IPS-11a (cell line): ENCODE results near the gene PRKCB.
"Not testable (repeated sequence)": the region's sequence is repeated elsewhere in the genome, so short reads cannot be mapped to it uniquely, and the experiment has no call there.

Experiments used
- H3K4me3 ChIP-seq: one replicate; pipeline ENCODE4 v1.5.1; 2013; ENCODE audit warnings: low read depth, low read length, control low read depth

PRKCB gene

GRCh38 chr16:24075302-24075701 lies 239.5 kb downstream of the PRKCB start:
- no peak overlapping the region for H3K4me3 ChIP-seq

DNA sequence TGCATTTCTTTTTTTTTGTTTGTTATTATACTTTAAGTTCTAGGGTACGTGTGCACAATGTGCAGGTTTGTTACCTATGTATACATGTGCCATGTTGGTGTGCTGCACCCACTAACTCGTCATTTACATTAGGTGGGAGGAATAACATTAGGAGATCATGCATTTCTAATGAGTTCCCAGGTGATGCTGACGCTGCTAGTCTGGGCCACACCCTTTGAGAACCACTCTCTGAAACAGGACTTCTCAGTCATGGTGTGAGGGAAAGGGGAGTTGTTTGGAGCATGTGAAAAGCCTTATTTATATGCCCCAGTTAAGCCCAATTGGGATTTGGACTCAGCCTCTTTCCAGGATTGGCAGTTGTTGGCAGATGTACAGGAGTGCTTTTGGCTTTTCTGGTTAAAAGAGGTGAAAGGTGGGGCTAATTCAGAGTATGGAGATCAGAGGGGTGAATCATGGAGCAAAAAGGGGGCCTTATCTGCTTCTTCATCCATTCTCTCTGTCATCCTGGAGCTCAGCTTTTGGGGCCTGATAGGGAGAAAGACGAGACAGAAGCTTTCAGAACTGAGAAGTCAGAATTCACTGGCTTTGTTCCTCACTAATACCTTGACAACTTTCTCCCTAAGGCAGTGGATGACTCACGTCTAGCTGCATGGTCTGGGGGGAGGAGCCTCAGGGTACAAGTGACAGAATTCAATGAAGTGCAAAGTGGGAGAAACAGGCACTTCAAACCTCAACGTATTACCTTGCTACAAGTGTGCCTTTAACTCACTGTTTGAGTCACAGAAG lies 240.3 kb downstream of the PRKCB start:
- no peak overlapping the region for H3K4me3 ChIP-seq

DNA sequence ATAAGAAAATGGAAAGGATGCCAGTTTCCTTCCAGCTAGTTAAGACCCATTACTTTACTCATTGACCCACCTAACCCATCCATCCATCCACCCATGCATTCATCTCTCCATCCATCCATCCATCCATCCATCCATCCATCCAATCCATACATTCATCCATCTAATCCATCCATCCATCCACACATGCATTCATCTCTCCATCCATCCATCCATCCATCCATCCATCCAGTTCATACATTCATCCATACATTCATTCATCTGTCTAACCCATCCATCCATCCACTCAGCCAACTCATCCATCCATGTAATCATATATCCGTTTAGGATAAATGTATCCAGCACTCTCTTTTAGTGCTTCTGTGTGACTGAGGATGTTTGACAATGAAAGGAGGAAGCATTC lies 241.5 kb downstream of the PRKCB start:
- H3K4me3 ChIP-seq, result no peak overlapping the region

- H3K4me3 ChIP-seq, result no peak overlapping the region
These were observed 242.2 kb downstream of the PRKCB start for GRCh38 chr16:24077966-24078365.

GRCh38 chr16:24085666-24086065 lies 249.9 kb downstream of the PRKCB start:
- no peak overlapping the region for H3K4me3 ChIP-seq

- H3K4me3 ChIP-seq, result no peak overlapping the region
These were observed 252.2 kb downstream of the PRKCB start for GRCh38 chr16:24087891-24088410.

GRCh38 chr16:24088767-24089166 lies 253.0 kb downstream of the PRKCB start:
- H3K4me3 ChIP-seq, result no peak overlapping the region

DNA sequence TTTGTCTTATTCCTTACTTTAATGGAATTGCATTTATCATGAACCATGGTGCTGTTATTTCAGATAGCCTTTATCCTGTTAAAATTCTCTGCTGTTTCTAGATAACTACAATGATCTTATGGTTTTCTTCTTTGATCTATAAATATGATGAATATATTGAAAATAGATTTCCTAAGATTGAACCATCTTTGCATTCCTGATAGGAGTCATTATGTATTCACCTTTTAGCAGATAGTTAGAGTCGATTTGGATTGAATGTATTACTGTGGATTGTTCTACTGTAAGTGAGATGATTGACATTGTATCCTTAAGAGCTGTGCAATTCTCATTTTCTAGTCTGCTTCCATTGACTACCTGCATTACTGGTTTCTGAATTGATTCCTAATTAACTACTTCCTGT lies 255.3 kb downstream of the PRKCB start:
- H3K4me3 ChIP-seq, result no peak overlapping the region

- H3K4me3 ChIP-seq, result no peak overlapping the region
These were observed 257.3 kb downstream of the PRKCB start for GRCh38 chr16:24093049-24093448.

DNA sequence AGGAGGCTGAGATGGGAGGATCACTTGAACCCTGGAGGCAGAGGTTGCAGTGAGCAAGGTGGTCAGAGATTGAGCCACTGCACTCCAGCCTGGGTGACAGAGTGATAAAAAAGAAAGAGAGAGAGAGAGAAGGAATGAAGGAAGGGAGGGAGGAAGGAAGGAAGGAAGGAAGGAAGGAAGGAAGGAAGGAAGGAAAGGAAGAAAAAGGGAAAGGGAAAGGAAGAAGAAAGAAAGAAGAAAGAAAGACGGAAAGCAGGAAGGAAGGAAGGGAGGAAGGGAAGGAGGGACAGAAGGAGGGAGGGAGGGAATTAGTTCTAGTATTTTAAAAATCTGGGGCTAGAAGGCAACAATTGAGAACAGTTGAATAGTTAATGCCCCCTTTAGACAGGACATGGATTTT lies 258.9 kb downstream of the PRKCB start:
- H3K4me3 ChIP-seq, result no peak overlapping the region

- no peak overlapping the region for H3K4me3 ChIP-seq
These were observed 263.1 kb downstream of the PRKCB start for GRCh38 chr16:24098896-24099295.

GRCh38 chr16:24101431-24101830 lies 265.6 kb downstream of the PRKCB start:
- no peak overlapping the region for H3K4me3 ChIP-seq

GRCh38 chr16:24102209-24102660 lies 266.5 kb downstream of the PRKCB start:
- H3K4me3 ChIP-seq, result no peak overlapping the region

- not testable (repeated sequence) for H3K4me3 ChIP-seq
These were observed 269.7 kb downstream of the PRKCB start for GRCh38 chr16:24105471-24105870.

DNA sequence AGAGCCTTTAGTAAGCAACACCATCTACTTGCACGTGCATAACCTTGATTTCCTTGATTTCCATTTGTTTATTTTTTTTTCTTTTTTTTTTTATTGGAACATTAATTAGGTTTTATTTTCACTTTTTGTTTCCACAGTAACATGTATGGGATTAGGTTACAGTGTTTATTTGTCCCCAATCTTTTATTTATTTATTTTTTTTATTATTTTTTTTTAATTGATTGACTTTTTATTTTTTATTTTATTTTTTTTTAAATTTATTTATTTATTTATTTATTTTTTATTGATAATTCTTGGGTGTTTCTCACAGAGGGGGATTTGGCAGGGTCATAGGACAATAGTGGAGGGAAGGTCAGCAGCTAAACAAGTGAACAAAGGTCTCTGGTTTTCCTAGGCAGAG lies 272.3 kb downstream of the PRKCB start:
- H3K4me3 ChIP-seq, result not testable (repeated sequence)

DNA sequence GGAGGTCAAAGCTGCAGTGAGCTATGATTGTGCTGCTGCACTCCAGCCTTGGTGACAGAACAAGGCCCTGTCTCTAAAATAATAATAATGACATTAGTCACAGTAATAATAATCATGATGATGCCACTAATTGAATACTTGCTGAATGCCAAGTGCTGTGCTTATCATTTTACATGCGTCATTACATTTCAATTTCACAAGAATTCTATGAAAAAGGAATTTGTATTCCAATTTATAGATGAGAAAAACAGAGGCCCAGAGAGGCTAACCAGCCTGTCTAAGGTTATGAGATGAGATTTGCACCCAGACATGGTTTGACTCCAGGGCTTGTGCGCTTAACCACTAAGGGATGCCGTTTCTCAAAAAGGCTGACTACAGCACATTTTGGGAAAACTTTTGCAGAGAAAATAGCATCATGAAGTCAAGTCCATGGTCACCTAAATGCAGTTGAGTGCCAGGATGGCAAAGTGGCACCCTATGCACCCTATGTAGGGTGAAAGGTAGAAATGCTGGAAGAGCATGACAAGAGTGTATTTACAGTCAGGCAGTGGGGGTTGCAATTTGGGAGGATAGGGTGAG lies 276.0 kb downstream of the PRKCB start:
- H3K4me3 ChIP-seq, result no peak overlapping the region

DNA sequence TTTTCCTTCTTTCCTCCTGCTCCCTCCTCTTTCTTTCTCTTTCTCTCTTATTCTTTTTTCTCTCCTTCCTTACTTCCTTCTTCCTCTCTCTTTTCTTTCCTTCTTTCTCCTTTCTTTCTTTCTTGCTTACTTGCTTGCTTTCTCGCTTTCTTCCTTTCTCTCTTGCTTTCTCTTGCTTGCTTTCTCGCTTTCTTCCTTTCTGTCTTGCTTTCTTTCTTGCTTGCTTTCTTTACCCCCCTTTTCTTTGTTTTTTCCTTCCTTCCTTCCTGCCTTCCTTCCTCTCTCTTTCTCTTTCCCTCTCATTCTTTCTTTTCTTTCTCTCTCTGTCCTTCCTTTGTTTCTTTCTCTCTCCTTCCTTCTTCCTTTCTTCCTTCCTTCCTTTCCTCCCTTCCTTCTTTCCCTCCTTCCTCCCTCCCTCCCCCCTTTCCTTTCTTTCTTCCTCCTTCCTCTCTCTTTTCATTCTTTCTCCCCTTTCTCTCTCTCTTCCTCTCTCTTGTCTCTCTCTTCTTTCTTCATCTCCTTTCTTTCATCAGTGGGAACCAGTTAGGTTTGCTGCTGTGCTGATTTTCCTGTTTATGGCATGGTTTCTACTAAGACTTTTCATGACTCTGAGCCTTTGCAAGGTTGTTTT lies 277.4 kb downstream of the PRKCB start:
- no peak overlapping the region for H3K4me3 ChIP-seq

DNA sequence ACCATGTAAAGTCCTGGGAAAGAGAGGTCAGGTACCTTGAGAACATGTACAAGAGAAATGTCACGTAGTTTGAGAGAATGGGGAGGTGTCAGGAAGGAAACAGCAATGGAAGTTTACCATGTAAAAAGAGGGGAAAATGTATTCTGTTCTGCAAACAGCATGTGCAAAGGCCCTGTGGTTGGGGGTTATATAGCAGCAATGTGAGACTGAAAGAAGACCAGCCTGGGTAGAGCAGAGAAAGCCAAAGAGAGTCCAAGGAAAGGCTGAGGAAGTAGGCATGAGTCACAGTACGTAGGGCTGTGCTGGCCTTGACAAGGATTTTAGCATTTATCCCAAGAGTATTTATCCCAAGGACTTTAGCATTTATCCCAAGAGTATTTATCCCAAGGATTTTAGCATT lies 279.1 kb downstream of the PRKCB start:
- H3K4me3 ChIP-seq, result no peak overlapping the region

GRCh38 chr16:24116046-24116776 lies 280.4 kb downstream of the PRKCB start:
- H3K4me3 ChIP-seq, result no peak overlapping the region

- H3K4me3 ChIP-seq, result no peak overlapping the region
These were observed 281.2 kb downstream of the PRKCB start for GRCh38 chr16:24116989-24117388.

DNA sequence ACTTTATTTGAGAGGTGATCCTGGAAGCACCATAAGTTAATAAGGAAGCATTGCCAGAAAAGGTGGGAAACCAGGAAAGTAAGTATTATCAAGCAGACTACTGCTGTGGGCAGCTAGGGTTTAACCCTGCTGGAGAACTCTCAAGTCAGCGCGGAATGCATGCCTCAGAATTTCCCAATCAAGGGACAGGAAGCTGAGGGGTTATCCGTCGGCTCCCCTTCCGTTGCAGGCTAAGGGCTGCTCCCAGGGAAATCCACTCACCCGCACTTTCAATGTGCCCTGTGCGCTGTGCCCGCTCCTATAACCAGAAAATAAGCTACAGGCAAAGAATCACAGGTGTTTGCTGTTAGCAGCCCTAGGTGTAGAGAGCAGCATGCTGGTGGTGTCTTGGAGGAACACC lies 281.9 kb downstream of the PRKCB start:
- H3K4me3 ChIP-seq, result no peak overlapping the region
